Type B pancreatic cell (in vitro differentiated cells): ENCODE data around the gene BNIP5. TPM values are rescaled to one million over a fixed set of nuclear protein-coding genes. Genes with fewer than 3 reads are reported as not detected.

Source experiments
- DNase-seq: peaks from one replicate; pipeline ENCODE4 v3.0.0; 2021; ENCODE audit warnings: mixed read lengths; ENCODE audit not compliant: unreplicated experiment; ENCODE audit errors: extremely low spot score
- H3K27ac Mint-ChIP-seq: 2 replicates; pipeline ENCODE4 v1.8.0; 2021; ENCODE audit warnings: mild to moderate bottlenecking, mixed read lengths
- H3K27me3 Mint-ChIP-seq: 2 replicates; pipeline ENCODE4 v1.8.0; 2021; ENCODE audit warnings: mixed read lengths
- H3K36me3 Mint-ChIP-seq: 2 replicates; pipeline ENCODE4 v1.8.0; 2021; ENCODE audit warnings: mixed read lengths
- H3K4me1 Mint-ChIP-seq: one replicate; pipeline ENCODE4 v1.8.0; 2021; ENCODE audit warnings: mixed read lengths; ENCODE audit not compliant: unreplicated experiment
- H3K4me3 Mint-ChIP-seq: 2 replicates; pipeline ENCODE4 v1.8.0; 2021; ENCODE audit warnings: mild to moderate bottlenecking, mixed read lengths
- H3K9me3 Mint-ChIP-seq: 2 replicates; pipeline ENCODE4 v1.8.0; 2021; ENCODE audit warnings: mixed read lengths
- CTCF ChIP-seq: fragments of 200-600 bp; sonication (generic); conservative IDR thresholded peaks from 2 replicates; pipeline ENCODE4 v1.5.0; 2021; ENCODE audit warnings: antibody characterized with exemption, mild to moderate bottlenecking
- total RNA-seq: library from RNA; stranded (reverse); gene quantifications from 2 replicates; pipeline ENCODE4 v1.2.1, GENCODE V29; 2021; ENCODE audit warnings: low replicate concordance

The BNIP5 gene
- total RNA-seq, 1 donor from 2014 or later, result 1.4 TPM

- no peaks in the 10 kb centered on the region for H3K36me3 Mint-ChIP-seq
- H3K4me1 Mint-ChIP-seq, result peaks cover 4% of the 10 kb centered on the region
- H3K9me3 Mint-ChIP-seq, result no peaks in the 10 kb centered on the region
- peak; percentile 83 for DNase-seq
- H3K27ac Mint-ChIP-seq, result no peak overlapping the region
- peak; percentile 88 for TF ChIP-seq CTCF
- no peaks in the 10 kb centered on the region for H3K27me3 Mint-ChIP-seq
- H3K4me3 Mint-ChIP-seq, result no peak overlapping the region
These were observed 23.8 kb upstream of the BNIP5 start for GRCh38 chr6:36360241-36361054.

GRCh38 chr6:36358226-36358915 lies 21.7 kb upstream of the BNIP5 start:
- TF ChIP-seq CTCF, result no peak
- DNase-seq, result no peak
- H3K4me1 Mint-ChIP-seq, result peaks cover 4% of the 10 kb centered on the region
- no peak overlapping the region for H3K27ac Mint-ChIP-seq
- no peaks in the 10 kb centered on the region for H3K27me3 Mint-ChIP-seq
- no peaks in the 10 kb centered on the region for H3K36me3 Mint-ChIP-seq
- H3K9me3 Mint-ChIP-seq, result peaks cover 5% of the 10 kb centered on the region
- H3K4me3 Mint-ChIP-seq, result no peak overlapping the region

- no peak for TF ChIP-seq CTCF
- Mint-ChIP-seq H3K36me3 (no peaks in the 10 kb centered on the region), H3K9me3 (peaks cover 10% of the 10 kb centered on the region), H3K27me3 (no peaks in the 10 kb centered on the region), H3K4me3 (no peak overlapping the region), H3K4me1 (peaks cover 4% of the 10 kb centered on the region), H3K27ac (no peak overlapping the region)
- no peak for DNase-seq
These were observed 21.2 kb upstream of the BNIP5 start for GRCh38 chr6:36357872-36358225.

GRCh38 chr6:36355819-36356218 lies 19.1 kb upstream of the BNIP5 start:
- no peak overlapping the region for H3K4me3 Mint-ChIP-seq

GRCh38 chr6:36353411-36353915 lies 16.8 kb upstream of the BNIP5 start:
- DNase-seq, result no peak
- H3K36me3 Mint-ChIP-seq, result no peaks in the 10 kb centered on the region
- TF ChIP-seq CTCF, result no peak
- H3K27me3 Mint-ChIP-seq, result no peaks in the 10 kb centered on the region
- no peak overlapping the region for H3K4me3 Mint-ChIP-seq
- H3K27ac Mint-ChIP-seq, result peak overlapping the region; percentile 29
- peaks cover 12% of the 10 kb centered on the region for H3K4me1 Mint-ChIP-seq
- H3K9me3 Mint-ChIP-seq, result peaks cover 12% of the 10 kb centered on the region

More at GRCh38 chr6:36355819-36356218, 19.1 kb upstream of the BNIP5 start:
- Mint-ChIP-seq H3K27ac (no peak overlapping the region), H3K4me1 (peaks cover 6% of the 10 kb centered on the region), H3K27me3 (no peaks in the 10 kb centered on the region), H3K36me3 (no peaks in the 10 kb centered on the region), H3K9me3 (peaks cover 12% of the 10 kb centered on the region)
- DNase-seq, result no peak
- TF ChIP-seq CTCF, result no peak
